Fibroblast of lung (primary cell): ENCODE results near the gene IRF2.

Experiments used
- CTCF ChIP-seq, 2 donors: IDR thresholded peaks in 1 of 2; conservative IDR thresholded peaks in 1 of 2; 1 replicate in 1 of 2; 2 replicates in 1 of 2; pipeline ENCODE4 v1.5.1; 2011 to 2012; ENCODE audit warnings: low read length in 2 of 2, control low read depth in 1 of 2, inconsistent platforms in 1 of 2, low read depth in 1 of 2, mild to moderate bottlenecking in 1 of 2
- EZH2 ChIP-seq: IDR thresholded peaks from 2 replicates; pipeline ENCODE4 v1.5.1; 2012; ENCODE audit warnings: low read length, control low read depth, mild to moderate bottlenecking; ENCODE audit errors: missing control alignments

GRCh38 chr4:184357772-184358171 is 116.6 kb downstream of the IRF2 start:
- TF ChIP-seq CTCF (conservative IDR thresholded peaks at IDR 0.05 in 1 of 2, IDR thresholded peaks at IDR 0.05 in 1 of 2; ENCODE audit: low read depth in 1 of 2, low read length in 2 of 2) (no peak), EZH2 (no peak)
